GM21367 (cell line): ENCODE measurements around the gene STT3B.
"Not testable (repeated sequence)": the region's sequence is repeated elsewhere in the genome, so short reads cannot be mapped to it uniquely, and the experiment has no call there.

Source experiments
- ATAC-seq: cut with Tn5 transposase; IDR thresholded peaks from one replicate; pipeline ENCODE4 v1.9.1; 2021; ENCODE audit not compliant: unreplicated experiment

Gene STT3B

DNA sequence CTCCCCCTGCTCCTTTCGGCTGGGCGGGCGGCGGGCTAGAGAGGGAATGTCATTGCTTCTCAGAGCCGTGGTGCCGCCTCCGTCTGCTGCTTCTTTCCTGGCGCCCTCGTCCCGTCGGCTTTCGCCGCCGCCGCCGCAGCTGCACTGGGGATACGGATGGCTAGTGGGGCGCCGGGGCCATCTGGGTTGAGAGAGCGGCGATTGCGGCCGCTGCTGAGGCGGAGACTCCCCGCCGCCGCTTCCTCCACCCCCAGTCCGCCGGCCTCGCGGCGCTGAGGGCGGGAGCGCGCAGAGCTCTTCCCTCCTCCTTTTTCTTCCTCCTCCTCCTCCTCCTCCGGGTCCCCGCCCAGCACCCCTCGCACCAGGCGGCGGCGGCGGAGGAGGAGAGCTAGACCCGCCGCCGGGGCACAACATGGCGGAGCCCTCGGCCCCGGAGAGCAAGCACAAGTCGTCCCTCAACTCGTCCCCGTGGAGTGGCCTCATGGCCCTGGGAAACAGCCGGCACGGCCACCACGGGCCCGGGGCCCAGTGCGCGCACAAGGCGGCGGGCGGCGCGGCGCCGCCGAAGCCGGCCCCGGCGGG lies at the start of gene STT3B:
Gene STT3B, plus strand, starts transcription at position 339 of the 582 bp plus-strand sequence. Its CDS starts 74 bp downstream, at position 413.
- peak; percentile 44 for ATAC-seq

DNA sequence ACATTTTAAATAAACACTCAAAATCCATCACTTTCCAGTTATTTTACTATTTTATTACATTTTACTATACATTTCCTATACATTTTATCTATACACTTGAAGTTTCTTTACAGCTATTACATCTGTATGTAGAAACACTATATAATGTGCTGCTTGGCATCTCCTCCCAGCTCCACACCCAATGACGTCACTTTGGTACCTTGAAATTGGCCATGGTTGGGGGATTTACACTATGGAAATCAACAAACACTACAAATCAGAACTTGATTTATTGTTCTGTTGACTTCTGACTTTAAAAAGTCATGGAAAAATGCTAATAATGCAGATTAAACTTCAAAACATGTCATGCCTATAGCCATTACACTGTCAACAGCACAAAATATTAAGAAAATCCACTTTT lies 48.9 kb upstream of the STT3B start:
- no peak for ATAC-seq

DNA sequence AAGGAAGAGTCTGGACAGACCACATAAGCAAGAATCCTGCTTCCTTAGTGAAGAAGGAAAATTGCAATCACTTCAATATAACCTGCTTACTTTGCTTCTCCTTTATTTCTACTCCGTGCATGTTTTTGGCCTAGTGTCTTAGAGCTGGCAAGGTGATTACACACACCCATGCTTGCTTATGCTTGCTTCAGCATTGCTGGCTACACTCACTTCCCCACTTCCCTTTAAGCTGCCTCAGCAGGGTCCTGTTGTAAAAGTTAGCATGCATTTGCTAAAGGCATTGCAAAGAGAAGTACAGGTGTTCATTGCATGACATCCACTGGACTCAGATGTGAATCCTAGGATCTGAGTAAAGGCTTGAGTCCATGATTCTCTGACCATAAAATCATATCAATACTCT lies 47.5 kb upstream of the STT3B start:
- ATAC-seq, result no peak

DNA sequence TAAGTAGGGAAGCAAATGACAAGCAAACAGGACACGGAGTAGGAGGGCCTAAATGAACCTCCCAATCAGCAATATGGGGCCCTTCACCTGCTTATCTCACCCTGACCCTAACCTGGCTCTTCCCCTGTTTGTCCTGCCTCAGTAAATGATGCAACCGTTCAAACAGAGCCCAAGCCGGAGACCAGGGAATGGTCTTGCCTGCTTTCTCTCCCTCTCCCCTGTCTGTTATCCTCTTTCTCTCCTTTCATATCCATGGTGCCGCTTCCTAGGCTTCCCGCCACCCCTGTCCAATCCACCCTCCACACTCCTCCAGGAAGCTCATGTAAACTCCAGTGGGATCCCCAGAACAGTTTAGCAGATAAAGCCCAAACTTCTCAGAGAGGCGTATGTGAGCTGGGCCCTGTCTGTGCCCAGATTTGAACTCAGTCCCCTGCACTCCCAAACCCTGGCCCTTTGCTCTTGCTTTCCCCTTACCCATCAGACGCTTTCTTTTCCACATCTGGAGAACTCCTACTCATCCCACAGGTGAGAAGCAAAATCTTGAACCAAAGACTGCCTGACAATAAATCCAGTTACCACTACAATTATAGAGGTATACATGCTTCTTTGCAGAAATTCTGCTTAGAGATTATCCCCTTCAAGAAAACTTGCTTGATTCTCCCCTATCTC lies 45.7 kb upstream of the STT3B start:
- ATAC-seq, result no peak

DNA sequence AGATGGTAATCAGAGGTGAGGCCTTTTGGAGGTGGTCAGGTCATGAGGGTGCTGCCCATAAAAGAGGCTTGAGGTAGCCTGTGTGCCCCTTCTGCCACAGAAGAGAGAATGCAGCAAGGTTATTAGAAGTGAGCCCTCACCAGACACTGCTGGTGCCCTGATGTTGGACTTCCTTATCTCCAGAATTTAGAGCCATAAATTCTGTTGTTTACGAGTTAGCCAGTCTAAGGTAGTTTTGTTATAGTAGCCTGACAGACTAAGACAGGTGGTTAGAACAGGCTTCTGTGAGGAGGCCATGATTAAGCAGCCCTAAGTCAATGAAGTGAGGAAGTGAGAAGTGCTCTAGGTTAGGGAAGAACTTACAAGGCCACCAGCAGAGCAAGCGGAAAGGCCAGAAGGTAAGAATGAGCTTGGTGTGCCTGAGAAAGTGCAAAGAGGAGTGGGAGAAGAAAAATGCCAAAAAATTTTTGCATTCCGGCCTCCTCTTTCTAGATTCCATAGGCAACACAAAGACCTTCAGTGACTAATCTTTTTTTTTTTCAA lies 44.2 kb upstream of the STT3B start:
- ATAC-seq, result no peak

DNA sequence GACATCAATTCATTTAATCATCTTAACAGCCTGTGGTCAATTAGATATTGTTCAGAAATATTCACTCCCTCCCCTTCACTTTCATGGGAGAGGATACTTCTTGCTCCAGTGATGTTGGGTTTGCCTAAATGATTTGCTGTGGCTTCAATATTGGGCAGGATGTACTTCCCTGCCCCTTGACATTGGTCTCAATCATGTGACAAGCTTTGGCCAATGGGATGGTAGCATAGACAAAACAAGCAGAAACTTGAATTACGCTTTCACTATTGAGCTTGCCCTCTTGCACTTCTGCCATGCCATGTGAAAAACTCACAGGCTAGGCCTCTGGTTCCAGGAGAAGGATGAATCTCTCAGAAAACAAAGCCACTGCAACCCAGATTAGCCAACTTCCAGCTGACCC lies 42.2 kb upstream of the STT3B start:
- ATAC-seq, result no peak

DNA sequence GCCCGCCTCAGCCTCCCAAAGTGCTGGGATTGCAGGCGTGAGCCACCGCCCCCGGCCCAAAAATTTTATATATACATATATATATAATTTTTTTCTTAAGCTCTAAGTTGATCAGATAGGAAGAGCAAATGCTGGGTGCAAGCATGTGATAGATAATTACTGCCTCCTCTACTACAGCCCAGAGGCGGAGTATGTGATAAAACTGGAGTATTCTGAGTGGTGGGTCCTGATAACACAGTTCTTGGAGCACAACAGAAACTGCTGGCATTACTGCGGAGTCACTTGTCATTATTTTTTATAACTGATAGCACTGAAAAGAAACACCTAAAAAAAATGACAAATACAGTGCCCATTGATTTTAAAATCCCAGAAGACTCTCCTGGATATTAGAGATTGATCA lies 41.1 kb upstream of the STT3B start:
- no peak for ATAC-seq

DNA sequence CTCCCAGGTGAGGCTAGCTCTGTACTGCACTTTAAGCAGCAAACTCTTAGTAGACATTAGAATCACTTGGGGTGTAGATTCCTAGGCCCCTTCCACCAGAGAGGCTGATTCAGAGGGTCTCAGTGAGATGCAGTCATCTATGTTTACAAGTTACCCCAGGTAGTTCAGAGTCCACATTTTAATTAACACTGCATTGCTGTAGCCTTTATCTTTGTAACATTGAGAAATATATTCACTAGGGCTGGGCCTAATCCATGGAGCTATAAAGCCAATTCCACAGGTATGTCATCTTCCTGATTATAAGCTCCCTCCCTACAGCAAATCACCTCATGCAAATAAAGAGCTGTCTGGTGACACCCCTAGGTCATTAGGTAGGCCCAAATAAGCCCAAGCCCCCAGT lies 39.6 kb upstream of the STT3B start:
- ATAC-seq, result no peak

DNA sequence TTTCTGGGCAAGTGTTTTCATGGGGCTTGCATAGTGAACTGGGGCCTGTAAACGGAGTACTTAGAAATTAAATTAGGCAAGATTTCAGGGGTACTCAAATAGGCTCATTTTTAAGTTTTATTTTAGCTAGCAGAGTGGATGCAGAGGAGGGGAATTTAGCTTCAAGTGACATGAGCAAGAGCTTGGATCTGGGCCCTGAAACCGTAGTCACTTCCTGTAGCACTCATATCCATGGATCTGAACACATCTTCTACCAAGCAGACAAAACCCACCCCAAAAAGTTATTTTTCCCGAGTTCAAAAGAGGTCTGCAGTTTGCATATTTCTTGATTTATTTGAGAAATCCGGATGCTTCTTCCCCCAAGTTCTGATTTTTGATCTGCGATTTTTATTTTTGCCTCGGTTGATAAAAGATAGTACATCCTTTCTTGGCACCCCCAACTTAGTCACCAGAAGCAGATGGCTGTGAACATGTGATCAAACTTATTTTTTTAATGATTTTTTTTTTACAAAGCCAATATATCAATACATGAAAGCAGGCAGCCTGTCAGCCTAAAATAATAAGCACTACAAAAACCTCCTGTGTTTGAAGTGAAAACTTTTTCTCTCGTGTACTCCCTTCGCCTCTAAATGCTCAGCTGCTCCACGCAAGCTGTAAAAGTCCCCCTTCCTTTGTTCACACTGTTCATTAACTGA lies 36.6 kb upstream of the STT3B start:
- ATAC-seq, result no peak

DNA sequence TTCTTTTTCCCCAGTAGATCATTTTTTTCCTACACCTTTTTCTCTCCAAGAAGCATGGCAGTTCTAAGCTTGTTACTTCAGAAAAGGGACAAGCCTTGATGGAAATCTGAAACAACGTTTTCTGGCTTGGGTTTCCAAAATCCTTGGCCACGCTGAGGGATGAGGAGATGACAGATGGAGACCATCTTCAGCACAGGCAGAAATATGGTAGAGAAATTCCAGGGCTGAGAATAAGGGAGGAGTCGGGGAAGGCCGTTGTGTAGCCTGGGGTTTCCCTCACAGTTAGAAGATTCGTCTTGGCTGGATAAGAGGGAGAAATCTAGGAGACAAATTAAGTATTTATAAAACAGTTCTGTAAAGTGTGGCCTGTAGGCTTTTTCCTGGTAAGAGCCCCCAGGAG lies 33.9 kb upstream of the STT3B start:
- no peak for ATAC-seq

DNA sequence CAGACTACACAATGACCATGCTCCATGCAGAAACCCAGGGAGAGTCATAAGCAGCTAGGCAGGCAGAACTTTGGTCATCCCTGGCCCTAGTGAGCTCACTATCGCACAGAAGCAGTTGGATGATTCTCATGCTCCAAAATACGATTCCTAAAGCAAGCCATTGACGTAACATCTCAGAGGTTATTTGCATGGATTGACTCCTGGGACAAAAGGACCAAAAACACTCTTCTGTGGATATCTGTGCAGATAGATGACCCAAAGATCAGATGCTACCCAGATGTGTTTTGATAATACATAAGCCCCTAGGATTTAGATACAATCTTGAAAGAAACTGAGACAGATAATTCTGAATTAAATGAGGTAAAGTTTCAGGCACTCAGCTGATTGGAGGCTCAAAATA lies 33.4 kb upstream of the STT3B start:
- ATAC-seq, result no peak

DNA sequence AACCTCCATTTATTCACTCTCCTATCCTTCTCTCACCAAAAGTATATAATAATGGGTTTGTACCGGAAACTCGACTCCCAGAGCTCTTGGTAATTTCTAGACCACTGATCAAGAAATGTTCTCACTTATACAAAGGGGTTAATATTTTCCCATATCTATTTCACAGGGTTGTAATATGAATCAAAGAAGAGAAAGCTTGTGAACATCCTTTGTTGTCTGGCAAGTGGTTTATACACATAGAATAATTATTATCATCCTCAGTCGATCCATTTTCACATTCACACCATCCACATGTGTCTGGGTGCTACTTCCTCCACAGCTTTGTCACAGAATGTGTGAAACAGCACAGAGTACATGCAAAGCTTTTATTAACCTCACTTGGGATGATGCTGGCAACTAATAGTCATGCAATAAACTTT lies 29.9 kb upstream of the STT3B start:
- ATAC-seq, result no peak

DNA sequence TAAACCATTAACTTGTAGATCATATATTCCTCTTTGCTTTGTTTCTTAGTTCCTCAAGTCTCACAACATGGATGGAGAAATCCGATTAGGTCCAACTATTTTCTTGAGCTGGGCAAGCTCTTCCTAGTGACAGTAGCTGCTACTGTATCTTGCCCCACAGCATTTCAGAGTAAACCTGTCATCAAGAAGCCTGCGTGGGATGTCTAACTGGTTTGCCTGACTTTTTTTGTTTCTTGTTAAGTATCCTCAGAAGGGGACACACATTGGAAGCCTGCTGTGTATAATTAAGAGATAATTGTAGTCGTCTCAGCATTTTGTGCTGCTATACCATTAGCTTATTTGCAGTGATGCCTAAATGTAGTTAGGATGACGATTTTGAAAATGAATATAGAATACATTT lies 29.3 kb upstream of the STT3B start:
- no peak for ATAC-seq

DNA sequence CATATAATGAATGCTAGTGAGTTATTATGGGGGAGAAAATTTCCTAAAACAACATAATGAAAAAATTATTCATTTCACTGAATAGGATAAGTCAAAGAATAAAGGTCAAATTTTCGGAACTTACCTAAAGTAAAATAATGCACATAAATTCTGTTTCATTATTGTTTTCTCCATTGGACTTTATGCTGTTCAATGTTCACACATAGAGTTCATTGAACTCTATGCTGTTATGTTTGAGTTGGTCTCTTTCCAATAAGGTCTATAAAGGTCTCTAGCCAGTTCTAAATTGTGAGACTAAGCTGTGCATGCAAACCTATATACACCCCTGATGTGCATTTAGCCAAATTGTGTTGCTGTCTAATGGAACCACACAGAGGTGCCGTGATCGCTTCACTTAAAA lies 28.5 kb upstream of the STT3B start:
- no peak for ATAC-seq

DNA sequence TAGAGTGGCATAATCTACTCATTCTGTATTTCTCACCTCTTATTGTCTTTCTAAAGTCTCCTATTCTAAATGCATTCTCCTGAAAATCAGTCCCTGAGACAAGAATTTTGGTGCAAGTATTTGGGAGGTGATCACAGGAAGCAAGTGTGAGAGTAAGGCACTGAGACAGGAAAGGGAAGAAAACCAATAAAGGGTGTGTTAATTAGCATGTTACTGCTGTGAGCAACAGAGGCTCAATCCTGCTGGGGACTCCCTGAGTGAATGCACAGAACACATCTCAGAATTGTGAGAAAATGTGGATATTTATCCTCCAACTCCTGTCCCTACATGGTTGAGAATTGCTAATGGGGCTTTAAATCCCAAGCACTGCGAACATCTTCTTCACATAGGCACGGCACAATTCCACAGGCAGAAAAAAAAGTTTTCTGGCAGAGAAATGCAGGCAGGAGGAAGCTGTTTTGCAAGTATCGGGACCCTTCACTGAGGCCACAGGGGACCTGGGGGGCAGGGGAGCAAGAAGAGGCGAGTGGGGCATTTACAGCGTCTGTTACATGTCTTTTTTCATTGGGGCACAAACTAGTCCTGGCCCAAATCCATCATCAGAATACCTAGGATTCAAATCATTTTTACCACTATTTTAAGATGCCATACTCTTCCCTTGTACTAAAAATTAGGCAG lies 27.2 kb upstream of the STT3B start:
- no peak for ATAC-seq

DNA sequence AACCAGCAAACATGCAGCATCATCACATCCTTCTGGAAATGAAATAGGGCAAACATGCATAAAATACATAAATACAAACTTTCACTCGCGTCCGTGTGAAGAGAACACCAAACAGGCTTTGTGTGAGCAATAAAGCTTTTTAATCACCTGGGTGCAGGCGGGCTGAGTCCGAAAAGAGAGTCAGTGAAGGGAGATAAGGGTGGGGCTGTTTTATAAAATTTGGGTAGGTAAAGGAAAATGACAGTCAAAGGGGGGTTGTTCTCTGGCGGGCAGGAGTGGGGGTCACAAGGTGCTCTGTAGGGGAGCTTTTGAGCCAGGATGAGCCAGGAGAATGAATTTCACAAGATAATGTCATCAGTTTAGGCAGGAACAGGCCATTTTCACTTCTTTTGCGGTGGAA lies 26.2 kb upstream of the STT3B start:
- not testable (repeated sequence) for ATAC-seq

DNA sequence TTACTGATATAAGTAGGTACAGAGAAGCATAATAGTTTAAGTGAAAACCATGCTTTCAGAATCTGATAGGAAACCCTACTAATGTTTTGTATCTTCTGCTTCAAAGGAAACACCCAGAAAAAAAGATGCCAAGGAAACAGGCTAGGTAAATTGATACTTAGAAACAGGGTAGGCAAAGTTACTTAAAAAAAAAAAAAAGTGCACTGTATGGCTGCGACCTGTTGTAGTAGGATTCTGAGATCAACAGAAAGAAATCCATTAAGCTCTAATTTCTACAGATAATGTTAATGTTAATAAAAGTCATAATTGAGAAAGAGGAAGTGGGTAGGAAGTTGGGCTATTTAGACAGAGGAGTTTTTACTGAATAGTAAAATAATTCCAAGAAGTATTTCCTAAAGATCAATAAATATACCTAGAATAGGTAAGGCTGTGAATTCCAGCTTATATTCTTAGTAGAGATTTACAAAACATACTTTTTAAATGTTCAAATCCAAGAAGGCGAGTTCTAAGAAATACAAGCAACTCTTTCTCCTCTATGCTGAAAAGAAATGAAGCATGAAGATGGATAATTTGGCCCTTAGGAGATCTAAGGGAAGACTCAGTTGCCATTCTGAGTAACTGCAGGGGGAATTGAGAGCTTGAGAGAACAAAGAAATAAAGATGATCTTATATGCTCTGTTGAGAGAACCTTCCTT lies 24.1 kb upstream of the STT3B start:
- no peak for ATAC-seq

DNA sequence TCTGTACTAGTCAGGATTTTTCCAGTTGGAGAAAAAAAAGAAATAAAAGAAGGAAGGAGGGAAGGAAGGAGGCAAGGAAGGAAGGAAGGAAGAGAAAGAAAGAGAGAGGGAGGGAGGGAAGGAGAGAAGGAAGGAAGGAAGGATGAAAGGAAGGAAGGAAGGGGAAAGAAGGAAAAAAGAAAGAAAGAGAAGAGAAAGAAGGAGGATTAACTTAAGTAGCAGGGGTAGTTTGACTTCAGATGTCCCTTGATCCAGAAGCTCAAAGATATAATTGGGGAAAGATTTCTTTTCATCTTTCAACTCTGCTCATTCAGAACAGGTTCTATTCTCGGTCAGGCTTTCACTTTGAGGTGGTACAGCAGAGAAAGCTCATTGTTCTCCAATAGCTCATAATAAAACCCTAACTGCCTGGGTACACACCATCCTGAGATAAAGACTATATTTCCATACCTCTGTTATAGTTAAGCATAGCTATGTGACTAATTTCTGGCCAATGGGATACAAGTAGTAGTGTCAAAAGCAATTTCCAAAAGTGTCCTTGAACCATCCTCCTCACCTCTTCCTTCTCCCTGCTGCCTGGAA lies 23.5 kb upstream of the STT3B start:
- ATAC-seq, result no peak

DNA sequence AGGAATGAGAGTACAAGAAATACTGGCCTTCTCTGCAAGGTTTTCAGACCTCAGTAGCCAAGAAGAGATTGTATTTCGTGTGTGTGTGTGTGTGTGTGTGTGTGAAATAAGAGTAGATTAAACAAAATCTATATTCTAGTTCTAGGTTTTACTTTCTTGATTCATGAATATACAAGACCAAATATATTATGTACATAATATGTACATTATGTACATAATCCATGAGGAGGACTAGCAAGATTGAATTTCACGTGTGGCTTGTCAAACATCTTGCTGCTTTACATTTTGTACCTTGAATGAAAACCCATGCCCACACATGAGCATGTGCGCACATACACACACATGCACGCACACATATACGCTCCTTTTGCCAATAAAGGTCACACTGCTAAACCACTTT lies 18.2 kb upstream of the STT3B start:
- no peak for ATAC-seq

DNA sequence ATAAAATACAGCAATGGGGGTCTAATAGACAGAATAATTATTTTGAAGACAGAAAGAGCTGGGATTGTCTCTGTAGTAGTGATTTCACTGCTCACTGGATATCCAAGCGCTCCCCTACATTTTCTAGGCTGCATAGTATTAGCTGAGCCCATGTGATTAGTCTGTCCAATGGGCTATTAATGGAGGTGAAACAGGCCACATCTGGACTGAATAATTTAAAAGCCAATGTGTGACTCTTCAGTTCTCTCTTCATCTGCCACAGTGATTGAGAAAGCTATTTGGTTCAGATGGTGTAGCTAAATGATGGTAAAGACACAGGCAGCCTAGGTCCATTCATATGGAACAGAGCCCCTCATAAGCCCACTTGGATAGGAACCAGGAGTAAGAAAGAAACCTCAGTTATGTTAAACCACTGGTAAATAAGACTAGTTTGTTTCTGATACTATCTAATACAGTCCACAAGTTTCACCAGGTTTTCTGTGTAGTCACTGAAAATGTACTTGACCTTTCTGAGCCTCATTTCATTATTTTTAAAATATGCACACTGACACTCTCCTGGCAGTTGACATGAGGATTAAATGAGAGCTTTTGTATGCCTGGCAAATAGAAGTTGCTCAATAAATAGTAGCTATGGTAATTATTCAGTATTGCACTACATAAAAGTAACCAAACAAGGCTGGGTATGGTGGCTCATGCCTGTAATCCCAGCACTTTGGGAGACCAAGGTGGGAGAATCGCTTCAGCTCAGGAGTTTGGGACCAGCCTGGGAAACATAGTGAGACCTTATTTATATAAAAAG lies 17.0 kb upstream of the STT3B start:
- no peak for ATAC-seq
